Neural progenitor cell (in vitro differentiated cells): ENCODE measurements around the gene RPAP2. TPM values are rescaled to one million over a fixed set of nuclear protein-coding genes. Genes with fewer than 3 reads are reported as not detected.
"Not testable (repeated sequence)": the region's sequence is repeated elsewhere in the genome, so short reads cannot be mapped to it uniquely, and the experiment has no call there.

Experiments used
- DNase-seq: peaks from one replicate; pipeline ENCODE4 v3.0.0-alpha.2; 2016; ENCODE audit warnings: low spot score
- H2AFZ ChIP-seq: fragments of 200-600 bp; sonication (generic); replicated peaks from 2 replicates; pipeline ENCODE4 v1.6.1; 2016; ENCODE audit warnings: antibody characterized with exemption
- H3F3A ChIP-seq: fragments of 200-600 bp; sonication (generic); 2 replicates; pipeline ENCODE4 v1.6.1; 2016; ENCODE audit warnings: antibody characterized with exemption, low read depth
- H3K27ac ChIP-seq: fragments of 200-600 bp; sonication (generic); 2 replicates; pipeline ENCODE4 v1.5.1; 2016; ENCODE audit warnings: mild to moderate bottlenecking
- H3K27me3 ChIP-seq: fragments of 200-600 bp; sonication (generic); 2 replicates; pipeline ENCODE4 v1.6.1; 2016; ENCODE audit warnings: mild to moderate bottlenecking, moderate library complexity
- H3K36me3 ChIP-seq: fragments of 200-600 bp; sonication (generic); 2 replicates; pipeline ENCODE4 v1.5.1; 2016
- H3K4me1 ChIP-seq: fragments of 200-600 bp; sonication (generic); 2 replicates; pipeline ENCODE4 v1.6.1; 2016; ENCODE audit warnings: mixed run types
- H3K4me2 ChIP-seq: fragments of 200-600 bp; sonication (generic); 2 replicates; pipeline ENCODE4 v1.6.1; 2016
- H3K4me3 ChIP-seq: fragments of 200-600 bp; sonication (generic); 2 replicates; pipeline ENCODE4 v1.5.1; 2016
- H3K79me2 ChIP-seq: fragments of 200-600 bp; sonication (generic); 2 replicates; pipeline ENCODE4 v1.6.1; 2016; ENCODE audit warnings: low read depth
- H3K9ac ChIP-seq: fragments of 200-600 bp; sonication (generic); 2 replicates; pipeline ENCODE4 v1.6.1; 2016
- H3K9me3 ChIP-seq: fragments of 200-600 bp; sonication (generic); 2 replicates; pipeline ENCODE4 v1.5.1; 2016; ENCODE audit warnings: low read depth
- H4K20me1 ChIP-seq: fragments of 200-600 bp; sonication (generic); 2 replicates; pipeline ENCODE4 v1.6.1; 2016; ENCODE audit warnings: low read depth
- H3K27ac Mint-ChIP-seq: 3 replicates; pipeline ENCODE4 v1.8.0; 2021; ENCODE audit warnings: mixed read lengths
- H3K27me3 Mint-ChIP-seq: 2 replicates; pipeline ENCODE4 v1.8.0; 2022; ENCODE audit warnings: low read depth, mild to moderate bottlenecking, inconsistent platforms, moderate library complexity, mixed read lengths; ENCODE audit not compliant: insufficient read depth
- H3K36me3 Mint-ChIP-seq: 3 replicates; pipeline ENCODE4 v1.8.0; 2021; ENCODE audit warnings: mixed read lengths
- H3K4me1 Mint-ChIP-seq: 3 replicates; pipeline ENCODE4 v1.8.0; 2021; ENCODE audit warnings: mixed read lengths
- H3K4me3 Mint-ChIP-seq: 3 replicates; pipeline ENCODE4 v1.8.0; 2021; ENCODE audit warnings: mild to moderate bottlenecking, moderate library complexity, mixed read lengths
- H3K9me3 Mint-ChIP-seq: 3 replicates; pipeline ENCODE4 v1.8.0; 2020; ENCODE audit warnings: mixed read lengths
- EZH2 ChIP-seq: fragments of 200-600 bp; sonication (generic); IDR thresholded peaks from 2 replicates; pipeline ENCODE4 v1.6.1; 2017; ENCODE audit warnings: antibody characterized with exemption, mild to moderate bottlenecking, moderate library complexity
- EZH2phosphoT487 ChIP-seq: fragments of 200-600 bp; sonication (generic); IDR thresholded peaks from 2 replicates; pipeline ENCODE4 v1.6.1; 2017; ENCODE audit warnings: antibody characterized with exemption
- total RNA-seq: library from RNA; depleted of rRNA; stranded (reverse); fragments of >200 nt; gene quantifications from 2 replicates; pipeline ENCODE4 v1.2.3, GENCODE V29; 2015; ENCODE audit warnings: low replicate concordance
- TF ChIP-seq, protein P1 (sequence below): fragments of 200-600 bp; sonication (generic); IDR thresholded peaks from 2 replicates; pipeline ENCODE4 v1.5.1; 2017; ENCODE audit warnings: antibody characterized with exemption, mild to moderate bottlenecking

RPAP2 gene
- 14.2 and 36.3 TPM in 2 replicates for total RNA-seq

DNA sequence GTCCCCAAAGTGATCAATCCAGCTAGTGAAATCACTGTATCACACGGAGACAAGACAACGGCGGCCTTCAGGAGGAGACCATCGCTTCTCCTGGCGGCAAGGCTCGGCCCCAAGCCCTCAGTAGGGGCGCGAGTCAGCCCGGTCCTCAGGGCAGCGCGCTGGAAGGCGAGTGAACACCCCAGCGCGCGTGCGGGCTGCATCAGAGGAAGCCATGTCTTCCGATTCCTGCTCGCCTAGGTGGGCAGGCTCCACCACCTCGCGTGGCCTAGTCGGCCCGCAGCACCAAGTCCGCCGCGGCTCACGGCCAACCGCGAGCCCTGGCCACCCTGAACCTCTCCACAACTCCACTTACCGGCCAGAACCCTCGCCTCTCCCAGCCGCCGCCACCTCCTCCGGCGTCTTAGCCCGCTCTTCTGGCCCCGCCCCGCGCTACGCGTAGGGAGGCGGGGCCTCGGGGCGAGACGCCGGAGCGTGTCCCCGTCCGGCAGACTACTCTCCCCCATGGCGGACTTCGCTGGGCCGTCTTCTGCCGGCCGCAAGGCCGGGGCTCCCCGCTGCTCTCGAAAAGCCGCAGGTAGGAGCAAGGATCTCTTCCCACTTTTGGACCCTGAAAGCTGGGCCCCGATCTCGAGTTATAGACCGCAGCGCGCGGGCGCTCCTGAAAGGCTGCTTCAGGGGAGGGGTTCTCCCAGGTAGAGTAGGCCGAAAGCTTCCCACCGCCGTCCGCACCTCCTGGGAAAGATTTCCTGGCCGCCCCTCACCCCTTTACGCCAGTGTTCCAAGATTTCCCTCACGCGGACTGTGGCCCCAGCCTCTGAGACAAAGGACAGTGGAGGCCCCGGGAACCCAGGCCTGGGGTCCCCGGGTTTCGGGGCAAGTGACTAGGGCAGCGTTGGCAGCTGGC, at the start of gene RPAP2, which contains the start of gene GLMN:
Gene RPAP2, plus strand, starts transcription at position 487 of the 904 bp plus-strand sequence. Its CDS starts 15 bp downstream, at position 502.
Gene GLMN, minus strand, starts transcription at position 415 of the 904 bp plus-strand sequence. CDS start 988 bp downstream, outside the sequence.
- H3K4me1 ChIP-seq, result peaks cover 19% of the 10 kb centered on the region
- H3K4me3 ChIP-seq, result peak within 1 kb of the TSS; percentile 83
- peak within 1 kb of the TSS; percentile 92 for H2AFZ ChIP-seq
- Mint-ChIP-seq H3K27me3 (peaks cover 5% of the 10 kb centered on the region), H3K4me3 (peak within 1 kb of the TSS; percentile 98), H3K27ac (peak within 1 kb of the TSS; percentile 96), H3K9me3 (no peaks in the 10 kb centered on the region), H3K36me3 (peaks cover 16% of the 10 kb centered on the region), H3K4me1 (peaks cover 22% of the 10 kb centered on the region)
- H3K4me2 ChIP-seq, result peak within 1 kb of the TSS; percentile 89
- peak within 1 kb of the TSS; percentile 73 for H3K9ac ChIP-seq
- TF ChIP-seq EZH2, result no peak
- TF ChIP-seq, protein P1, sequence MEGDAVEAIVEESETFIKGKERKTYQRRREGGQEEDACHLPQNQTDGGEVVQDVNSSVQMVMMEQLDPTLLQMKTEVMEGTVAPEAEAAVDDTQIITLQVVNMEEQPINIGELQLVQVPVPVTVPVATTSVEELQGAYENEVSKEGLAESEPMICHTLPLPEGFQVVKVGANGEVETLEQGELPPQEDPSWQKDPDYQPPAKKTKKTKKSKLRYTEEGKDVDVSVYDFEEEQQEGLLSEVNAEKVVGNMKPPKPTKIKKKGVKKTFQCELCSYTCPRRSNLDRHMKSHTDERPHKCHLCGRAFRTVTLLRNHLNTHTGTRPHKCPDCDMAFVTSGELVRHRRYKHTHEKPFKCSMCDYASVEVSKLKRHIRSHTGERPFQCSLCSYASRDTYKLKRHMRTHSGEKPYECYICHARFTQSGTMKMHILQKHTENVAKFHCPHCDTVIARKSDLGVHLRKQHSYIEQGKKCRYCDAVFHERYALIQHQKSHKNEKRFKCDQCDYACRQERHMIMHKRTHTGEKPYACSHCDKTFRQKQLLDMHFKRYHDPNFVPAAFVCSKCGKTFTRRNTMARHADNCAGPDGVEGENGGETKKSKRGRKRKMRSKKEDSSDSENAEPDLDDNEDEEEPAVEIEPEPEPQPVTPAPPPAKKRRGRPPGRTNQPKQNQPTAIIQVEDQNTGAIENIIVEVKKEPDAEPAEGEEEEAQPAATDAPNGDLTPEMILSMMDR, result peak; percentile 18
- no peak for TF ChIP-seq EZH2phosphoT487
- H4K20me1 ChIP-seq, result peaks cover 4% of the 10 kb centered on the region
- H3K36me3 ChIP-seq, result peaks cover 14% of the 10 kb centered on the region
- H3K27ac ChIP-seq, result peak within 1 kb of the TSS; percentile 65
- H3K9me3 ChIP-seq, result no peaks in the 10 kb centered on the region
- DNase-seq, result peak; percentile 96
- peaks cover 11% of the 10 kb centered on the region for H3F3A ChIP-seq
- H3K79me2 ChIP-seq, result peaks cover 56% of the 10 kb centered on the region
- no peaks in the 10 kb centered on the region for H3K27me3 ChIP-seq

DNA sequence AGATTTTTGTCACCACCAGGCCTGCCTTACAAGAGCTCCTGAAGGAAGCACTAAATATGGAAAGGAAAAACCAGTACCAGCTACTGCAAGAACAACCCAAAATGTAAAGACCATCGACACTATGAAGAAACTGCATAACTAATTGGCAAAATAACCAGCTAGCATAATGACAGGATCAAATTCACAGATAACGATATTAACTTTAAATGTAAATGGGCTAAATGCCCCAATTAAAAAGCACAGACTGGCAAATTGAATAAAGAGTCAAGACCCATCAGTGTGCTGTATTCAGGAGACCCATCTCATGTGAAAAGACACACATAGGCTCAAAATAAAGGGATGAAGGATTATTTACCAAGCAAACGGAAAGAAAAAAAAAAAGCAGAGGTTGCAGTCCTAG, 44.1 kb upstream of the RPAP2 start:
- not testable (repeated sequence) for H3K4me1 ChIP-seq, H3K4me3 ChIP-seq, H3K27me3 Mint-ChIP-seq, H3K79me2 ChIP-seq, H3F3A ChIP-seq, H4K20me1 ChIP-seq, H3K4me2 ChIP-seq, H3K4me3 Mint-ChIP-seq, H3K27ac Mint-ChIP-seq, H3K27me3 ChIP-seq, H3K9ac ChIP-seq, H3K4me1 Mint-ChIP-seq, H2AFZ ChIP-seq, H3K9me3 ChIP-seq, H3K27ac ChIP-seq, DNase-seq
- H3K36me3 ChIP-seq, result peaks cover 11% of the 10 kb centered on the region
- Mint-ChIP-seq H3K9me3 (peaks cover 14% of the 10 kb centered on the region), H3K36me3 (peaks cover 49% of the 10 kb centered on the region)

DNA sequence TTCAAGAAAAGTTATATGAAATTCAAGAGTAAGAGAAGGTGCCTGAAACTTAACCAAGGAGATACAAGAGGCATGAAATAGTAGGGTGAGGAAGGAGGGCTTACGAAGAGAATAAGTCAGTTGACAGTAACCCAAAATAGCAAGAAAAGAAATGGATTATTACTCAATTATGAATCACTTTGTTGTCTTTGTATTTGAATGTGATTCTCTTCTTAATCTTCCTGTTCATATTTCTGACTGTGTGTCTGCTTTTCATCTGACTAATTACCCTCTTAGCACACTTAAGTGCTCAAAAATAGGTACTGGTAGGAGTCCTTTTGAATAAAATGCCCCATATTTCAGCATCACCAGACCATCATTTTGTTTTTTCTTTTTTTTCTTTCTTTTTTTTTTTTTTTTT, 39.5 kb upstream of the RPAP2 start:
- H3K4me2 ChIP-seq, result no peak overlapping the region
- Mint-ChIP-seq H3K4me3 (no peak overlapping the region), H3K27me3 (peaks cover 3% of the 10 kb centered on the region), H3K36me3 (peaks cover 54% of the 10 kb centered on the region), H3K9me3 (peaks cover 10% of the 10 kb centered on the region), H3K4me1 (no peaks in the 10 kb centered on the region), H3K27ac (no peak overlapping the region)
- H3K36me3 ChIP-seq, result peaks cover 7% of the 10 kb centered on the region
- no peaks in the 10 kb centered on the region for H3K27me3 ChIP-seq
- no peaks in the 10 kb centered on the region for H3K79me2 ChIP-seq
- H3K9me3 ChIP-seq, result no peaks in the 10 kb centered on the region
- no peak overlapping the region for H3K27ac ChIP-seq
- TF ChIP-seq EZH2 (no peak), EZH2phosphoT487 (no peak)
- no peak overlapping the region for H3K9ac ChIP-seq
- no peak overlapping the region for H3K4me3 ChIP-seq
- no peaks in the 10 kb centered on the region for H3F3A ChIP-seq
- no peak overlapping the region for H2AFZ ChIP-seq
- no peaks in the 10 kb centered on the region for H4K20me1 ChIP-seq
- DNase-seq, result no peak
- no peaks in the 10 kb centered on the region for H3K4me1 ChIP-seq

DNA sequence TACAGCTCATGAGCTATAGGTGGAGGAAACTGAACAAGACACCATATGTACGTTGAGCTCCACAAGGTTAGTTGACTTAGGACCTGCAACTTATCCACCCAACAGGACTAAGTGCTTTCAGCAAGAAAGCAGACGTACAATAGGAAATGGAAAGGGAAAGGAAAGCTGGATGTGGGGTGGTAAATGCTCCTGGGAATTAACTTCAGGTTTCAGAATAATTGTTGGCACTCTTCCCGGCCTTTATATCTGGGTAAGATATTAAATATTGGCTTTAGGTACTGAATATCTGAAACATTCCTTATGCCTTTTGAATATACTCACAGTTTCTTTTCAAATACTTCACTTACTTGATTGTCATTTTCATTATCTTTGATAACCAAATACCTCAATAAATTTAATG, 36.3 kb upstream of the RPAP2 start:
- no peak for TF ChIP-seq EZH2
- TF ChIP-seq, protein P1, result no peak
- no peak for TF ChIP-seq EZH2phosphoT487
- no peak overlapping the region for H3K4me3 Mint-ChIP-seq
- H3K27ac Mint-ChIP-seq, result no peak overlapping the region
- Histone ChIP-seq H3K27ac (no peak overlapping the region), H3K9me3 (no peaks in the 10 kb centered on the region), H3K4me2 (no peak overlapping the region), H2AFZ (no peak overlapping the region), H3K9ac (no peak overlapping the region), H3F3A (no peaks in the 10 kb centered on the region), H3K79me2 (no peaks in the 10 kb centered on the region), H4K20me1 (no peaks in the 10 kb centered on the region), H3K4me3 (no peak overlapping the region), H3K36me3 (peaks cover 13% of the 10 kb centered on the region), H3K4me1 (no peaks in the 10 kb centered on the region), H3K27me3 (no peaks in the 10 kb centered on the region)
- no peak for DNase-seq
- H3K27me3 Mint-ChIP-seq, result peaks cover 3% of the 10 kb centered on the region
- H3K4me1 Mint-ChIP-seq, result no peaks in the 10 kb centered on the region
- peaks cover 27% of the 10 kb centered on the region for H3K36me3 Mint-ChIP-seq
- no peaks in the 10 kb centered on the region for H3K9me3 Mint-ChIP-seq
